ENCODE results near the gene LKAAEAR1. TPM values are rescaled to one million over a fixed set of nuclear protein-coding genes. Genes with fewer than 3 reads are reported as not detected.

The LKAAEAR1 gene
- total and polyA plus RNA-seq, 2 of the 13 experiments (the other 11 are each of a cell fraction or from before 2014, with no cell fraction given), result not detected

- TF ChIP-seq ZNF101 (CRISPR knock-in tag; IDR thresholded peaks at IDR 0.05; ENCODE audit: borderline replicate concordance, low read depth) (0 out of 2 replicates have a peak, but pooled peaks have one; percentile 48), CBFB (CRISPR knock-in tag; IDR thresholded peaks at IDR 0.05) (peak; percentile 78; the same call in 1 of the 2 replicates), ZNF678 (CRISPR knock-in tag; IDR thresholded peaks at IDR 0.05) (no peak), HOXA3 (CRISPR knock-in tag; IDR thresholded peaks at IDR 0.05) (peak; percentile 58), KLF12 (CRISPR knock-in tag; IDR thresholded peaks at IDR 0.05; ENCODE audit: borderline replicate concordance) (no peak), ZBTB8A (CRISPR knock-in tag; IDR thresholded peaks at IDR 0.05; ENCODE audit: borderline replicate concordance, low read depth) (no peak), MBNL3 (CRISPR knock-in tag; conservative IDR thresholded peaks at IDR 0.05) (no peak), ZNF775 (CRISPR knock-in tag; IDR thresholded peaks at IDR 0.05; ENCODE audit: borderline replicate concordance) (no peak), CHD4 (IDR thresholded peaks at IDR 0.05; ENCODE audit: borderline replicate concordance, low read length) (no peak), TRAFD1 (CRISPR knock-in tag; IDR thresholded peaks at IDR 0.05; ENCODE audit: borderline replicate concordance) (no peak; the same call in 1 of the 2 replicates), TBX2 (CRISPR knock-in tag; IDR thresholded peaks at IDR 0.05; ENCODE audit: borderline replicate concordance) (peak; percentile 79), TFDP1 (CRISPR knock-in tag; IDR thresholded peaks at IDR 0.05; ENCODE audit: borderline replicate concordance) (peak; percentile 79; the same call in 1 of the 2 replicates), ZNF691 (CRISPR knock-in tag; IDR thresholded peaks at IDR 0.05; ENCODE audit: borderline replicate concordance, low read depth) (no peak), EZH2 (conservative IDR thresholded peaks at IDR 0.05; ENCODE audit: low read depth, low read length) (no peak)
- TF ChIP-seq, protein P1, sequence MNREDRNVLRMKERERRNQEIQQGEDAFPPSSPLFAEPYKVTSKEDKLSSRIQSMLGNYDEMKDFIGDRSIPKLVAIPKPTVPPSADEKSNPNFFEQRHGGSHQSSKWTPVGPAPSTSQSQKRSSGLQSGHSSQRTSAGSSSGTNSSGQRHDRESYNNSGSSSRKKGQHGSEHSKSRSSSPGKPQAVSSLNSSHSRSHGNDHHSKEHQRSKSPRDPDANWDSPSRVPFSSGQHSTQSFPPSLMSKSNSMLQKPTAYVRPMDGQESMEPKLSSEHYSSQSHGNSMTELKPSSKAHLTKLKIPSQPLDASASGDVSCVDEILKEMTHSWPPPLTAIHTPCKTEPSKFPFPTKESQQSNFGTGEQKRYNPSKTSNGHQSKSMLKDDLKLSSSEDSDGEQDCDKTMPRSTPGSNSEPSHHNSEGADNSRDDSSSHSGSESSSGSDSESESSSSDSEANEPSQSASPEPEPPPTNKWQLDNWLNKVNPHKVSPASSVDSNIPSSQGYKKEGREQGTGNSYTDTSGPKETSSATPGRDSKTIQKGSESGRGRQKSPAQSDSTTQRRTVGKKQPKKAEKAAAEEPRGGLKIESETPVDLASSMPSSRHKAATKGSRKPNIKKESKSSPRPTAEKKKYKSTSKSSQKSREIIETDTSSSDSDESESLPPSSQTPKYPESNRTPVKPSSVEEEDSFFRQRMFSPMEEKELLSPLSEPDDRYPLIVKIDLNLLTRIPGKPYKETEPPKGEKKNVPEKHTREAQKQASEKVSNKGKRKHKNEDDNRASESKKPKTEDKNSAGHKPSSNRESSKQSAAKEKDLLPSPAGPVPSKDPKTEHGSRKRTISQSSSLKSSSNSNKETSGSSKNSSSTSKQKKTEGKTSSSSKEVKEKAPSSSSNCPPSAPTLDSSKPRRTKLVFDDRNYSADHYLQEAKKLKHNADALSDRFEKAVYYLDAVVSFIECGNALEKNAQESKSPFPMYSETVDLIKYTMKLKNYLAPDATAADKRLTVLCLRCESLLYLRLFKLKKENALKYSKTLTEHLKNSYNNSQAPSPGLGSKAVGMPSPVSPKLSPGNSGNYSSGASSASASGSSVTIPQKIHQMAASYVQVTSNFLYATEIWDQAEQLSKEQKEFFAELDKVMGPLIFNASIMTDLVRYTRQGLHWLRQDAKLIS (CRISPR knock-in tag; IDR thresholded peaks at IDR 0.05), result peak; percentile 84; the same call in 1 of the 2 replicates
- TF ChIP-seq, protein P2, sequence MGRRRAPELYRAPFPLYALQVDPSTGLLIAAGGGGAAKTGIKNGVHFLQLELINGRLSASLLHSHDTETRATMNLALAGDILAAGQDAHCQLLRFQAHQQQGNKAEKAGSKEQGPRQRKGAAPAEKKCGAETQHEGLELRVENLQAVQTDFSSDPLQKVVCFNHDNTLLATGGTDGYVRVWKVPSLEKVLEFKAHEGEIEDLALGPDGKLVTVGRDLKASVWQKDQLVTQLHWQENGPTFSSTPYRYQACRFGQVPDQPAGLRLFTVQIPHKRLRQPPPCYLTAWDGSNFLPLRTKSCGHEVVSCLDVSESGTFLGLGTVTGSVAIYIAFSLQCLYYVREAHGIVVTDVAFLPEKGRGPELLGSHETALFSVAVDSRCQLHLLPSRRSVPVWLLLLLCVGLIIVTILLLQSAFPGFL (CRISPR knock-in tag; IDR thresholded peaks at IDR 0.05), result no peak
- TF ChIP-seq, protein P3, sequence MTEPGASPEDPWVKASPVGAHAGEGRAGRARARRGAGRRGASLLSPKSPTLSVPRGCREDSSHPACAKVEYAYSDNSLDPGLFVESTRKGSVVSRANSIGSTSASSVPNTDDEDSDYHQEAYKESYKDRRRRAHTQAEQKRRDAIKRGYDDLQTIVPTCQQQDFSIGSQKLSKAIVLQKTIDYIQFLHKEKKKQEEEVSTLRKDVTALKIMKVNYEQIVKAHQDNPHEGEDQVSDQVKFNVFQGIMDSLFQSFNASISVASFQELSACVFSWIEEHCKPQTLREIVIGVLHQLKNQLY (CRISPR knock-in tag; IDR thresholded peaks at IDR 0.05), result no peak
- TF ChIP-seq, protein P4, sequence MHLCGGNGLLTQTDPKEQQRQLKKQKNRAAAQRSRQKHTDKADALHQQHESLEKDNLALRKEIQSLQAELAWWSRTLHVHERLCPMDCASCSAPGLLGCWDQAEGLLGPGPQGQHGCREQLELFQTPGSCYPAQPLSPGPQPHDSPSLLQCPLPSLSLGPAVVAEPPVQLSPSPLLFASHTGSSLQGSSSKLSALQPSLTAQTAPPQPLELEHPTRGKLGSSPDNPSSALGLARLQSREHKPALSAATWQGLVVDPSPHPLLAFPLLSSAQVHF (CRISPR knock-in tag; IDR thresholded peaks at IDR 0.05), result peak; percentile 62; the same call in 1 of the 2 replicates
These were observed 42.0 kb downstream of the LKAAEAR1 start (continued) for GRCh38 chr20:64042054-64042781.

Measured in HepG2 (cell line).